Measurements from ENCODE around the gene PDXK.

GRCh38 chr21:43801006-43801783, 82.3 kb downstream of the PDXK start:
- TF ChIP-seq CTCF (IDR thresholded peaks at IDR 0.05) (no peak), POLR2AphosphoS5 (IDR thresholded peaks at IDR 0.05; ENCODE audit: low read depth, low read length) (no peak)

All from SK-N-SH (cell line).